Fibroblast of pulmonary artery (primary cell): Measurements from ENCODE around the gene PCYT1A.
"Not testable (repeated sequence)": the region's sequence is repeated elsewhere in the genome, so short reads cannot be mapped to it uniquely, and the experiment has no call there.

Source experiments
- DNase-seq: peaks from one replicate; pipeline ENCODE4 v3.0.0-alpha.2; 2010; ENCODE audit warnings: low read depth
- H3K4me3 ChIP-seq: replicated peaks from 2 replicates; pipeline ENCODE4 v1.5.1; 2011; ENCODE audit warnings: low read depth, mild to moderate bottlenecking, control low read depth, low read length, moderate library complexity
- TF ChIP-seq, protein P1 (sequence below): IDR thresholded peaks from 2 replicates; pipeline ENCODE4 v1.5.1; 2011; ENCODE audit warnings: mild to moderate bottlenecking, control low read depth, low read length, inconsistent platforms; ENCODE audit errors: missing control alignments

Gene PCYT1A

DNA sequence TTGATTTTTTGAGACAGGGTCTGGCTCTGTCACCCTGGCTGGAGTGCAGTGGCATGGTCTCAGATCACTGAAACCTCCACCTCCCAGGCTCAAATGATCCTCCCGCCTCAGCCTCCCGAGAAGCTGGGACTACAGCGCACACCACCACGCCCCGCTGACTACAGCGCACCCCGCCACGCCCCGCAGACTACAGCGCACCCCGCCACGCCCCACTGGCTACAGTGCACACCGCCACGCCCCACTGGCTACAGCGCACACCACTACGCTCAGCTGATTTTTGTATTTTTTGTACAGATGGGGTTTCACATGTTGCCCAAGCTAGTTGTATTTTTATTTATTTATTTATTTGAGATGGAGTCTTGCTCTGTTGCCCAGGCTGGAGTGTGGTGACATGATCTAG lies 35.6 kb downstream of the PCYT1A start:
- no peak overlapping the region for H3K4me3 ChIP-seq
- DNase-seq: no peak
- TF ChIP-seq, protein P1, sequence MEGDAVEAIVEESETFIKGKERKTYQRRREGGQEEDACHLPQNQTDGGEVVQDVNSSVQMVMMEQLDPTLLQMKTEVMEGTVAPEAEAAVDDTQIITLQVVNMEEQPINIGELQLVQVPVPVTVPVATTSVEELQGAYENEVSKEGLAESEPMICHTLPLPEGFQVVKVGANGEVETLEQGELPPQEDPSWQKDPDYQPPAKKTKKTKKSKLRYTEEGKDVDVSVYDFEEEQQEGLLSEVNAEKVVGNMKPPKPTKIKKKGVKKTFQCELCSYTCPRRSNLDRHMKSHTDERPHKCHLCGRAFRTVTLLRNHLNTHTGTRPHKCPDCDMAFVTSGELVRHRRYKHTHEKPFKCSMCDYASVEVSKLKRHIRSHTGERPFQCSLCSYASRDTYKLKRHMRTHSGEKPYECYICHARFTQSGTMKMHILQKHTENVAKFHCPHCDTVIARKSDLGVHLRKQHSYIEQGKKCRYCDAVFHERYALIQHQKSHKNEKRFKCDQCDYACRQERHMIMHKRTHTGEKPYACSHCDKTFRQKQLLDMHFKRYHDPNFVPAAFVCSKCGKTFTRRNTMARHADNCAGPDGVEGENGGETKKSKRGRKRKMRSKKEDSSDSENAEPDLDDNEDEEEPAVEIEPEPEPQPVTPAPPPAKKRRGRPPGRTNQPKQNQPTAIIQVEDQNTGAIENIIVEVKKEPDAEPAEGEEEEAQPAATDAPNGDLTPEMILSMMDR: no peak

DNA sequence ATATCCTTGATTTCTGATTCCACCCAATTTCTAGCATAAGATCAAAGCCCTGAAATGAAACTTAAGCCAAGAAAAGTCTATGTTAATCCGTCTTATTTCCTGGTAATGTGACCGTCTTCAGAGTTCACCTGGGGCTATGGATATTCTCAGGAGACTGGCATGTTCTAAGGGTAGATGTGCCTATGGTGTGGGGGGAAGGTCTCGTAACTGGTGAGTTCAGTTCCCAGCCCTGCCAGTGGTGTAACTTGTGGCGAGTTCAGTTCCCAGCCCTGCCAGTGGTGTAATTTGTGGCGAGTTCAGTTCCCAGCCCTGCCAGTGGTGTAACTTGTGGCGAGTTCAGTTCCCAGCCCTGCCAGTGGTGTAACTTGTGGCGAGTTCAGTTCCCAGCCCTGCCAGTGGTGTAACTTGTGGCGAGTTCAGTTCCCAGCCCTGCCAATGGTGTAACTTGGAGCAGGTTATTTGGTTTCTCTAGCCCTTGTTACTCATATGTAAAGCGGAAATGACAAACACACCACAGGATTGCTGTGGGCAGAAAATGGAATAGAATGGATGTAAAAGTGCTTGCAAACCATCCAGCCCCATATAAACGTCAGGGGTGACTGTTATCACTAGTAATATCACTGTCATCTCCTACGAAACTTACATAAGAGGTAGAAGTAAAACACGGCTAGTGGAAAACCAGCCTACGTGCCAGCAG lies 40.8 kb downstream of the PCYT1A start:
- TF ChIP-seq, protein P1: no peak
- no peak overlapping the region for H3K4me3 ChIP-seq
- peak; percentile 31 for DNase-seq

DNA sequence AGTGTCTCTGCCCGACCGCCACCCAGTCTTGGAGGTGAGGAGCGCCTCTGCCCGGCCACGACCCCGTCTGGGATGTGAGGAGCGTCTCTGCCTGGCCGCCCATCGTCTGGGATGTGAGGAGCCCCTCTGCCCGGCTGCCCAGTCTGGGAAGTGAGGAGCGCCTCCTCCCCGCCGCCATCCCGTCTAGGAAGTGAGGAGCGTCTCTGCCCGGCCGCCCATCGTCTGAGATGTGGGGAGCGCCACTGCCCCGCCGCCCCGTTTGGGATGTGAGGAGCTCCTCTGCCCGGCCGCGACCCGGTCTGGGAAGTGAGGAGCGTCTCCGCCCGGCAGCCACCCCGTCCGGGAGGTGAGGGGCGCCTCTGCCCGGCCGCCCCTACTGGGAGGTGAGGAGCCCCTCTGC lies 43.4 kb downstream of the PCYT1A start:
- H3K4me3 ChIP-seq, DNase-seq: not testable (repeated sequence)

DNA sequence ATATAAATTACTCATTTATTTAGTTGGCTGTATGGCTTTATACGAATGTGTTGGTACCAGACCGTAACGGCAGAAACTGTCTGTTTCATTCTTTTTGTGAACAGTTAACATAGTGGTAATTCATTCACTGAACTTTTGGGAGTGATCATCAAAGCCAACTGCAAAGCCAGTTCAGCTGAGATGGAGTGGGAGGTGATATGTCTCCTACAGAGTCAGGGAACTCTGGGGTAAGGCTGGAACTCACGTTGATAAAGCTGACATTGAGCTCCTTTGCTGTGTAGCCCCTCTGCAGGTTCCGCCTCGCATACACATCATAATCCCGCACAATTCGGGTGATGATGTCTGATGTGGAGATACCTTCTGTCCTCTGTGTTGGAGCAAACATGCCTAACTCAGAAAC lies 45.8 kb downstream of the PCYT1A start:
- TF ChIP-seq, protein P1: no peak
- DNase-seq: no peak
- no peak overlapping the region for H3K4me3 ChIP-seq

DNA sequence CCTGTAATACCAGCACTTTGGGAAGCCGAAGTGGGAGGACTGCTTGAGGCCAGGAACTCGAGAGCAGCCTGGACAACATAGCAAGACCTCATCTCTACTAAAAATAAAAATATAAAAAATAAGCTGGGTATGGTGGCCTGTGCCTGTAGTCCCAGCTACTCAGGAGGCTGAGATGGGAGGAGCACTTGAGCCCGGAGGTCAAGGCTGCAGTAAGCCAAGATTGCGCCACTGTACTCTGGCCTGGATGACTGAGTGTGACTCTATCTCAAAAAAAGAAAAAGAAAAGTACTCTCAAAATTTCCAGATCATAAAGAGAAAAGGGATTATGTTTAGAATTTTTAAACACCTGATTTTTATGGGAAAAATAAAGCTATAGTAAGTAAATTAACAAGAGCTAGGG lies 47.1 kb downstream of the PCYT1A start:
- no peak overlapping the region for H3K4me3 ChIP-seq
- no peak for DNase-seq
- TF ChIP-seq, protein P1: no peak

GRCh38 chr3:196238612-196239560 lies 48.6 kb downstream of the PCYT1A start:
- TF ChIP-seq, protein P1: no peak
- DNase-seq: no peak
- no peak overlapping the region for H3K4me3 ChIP-seq

DNA sequence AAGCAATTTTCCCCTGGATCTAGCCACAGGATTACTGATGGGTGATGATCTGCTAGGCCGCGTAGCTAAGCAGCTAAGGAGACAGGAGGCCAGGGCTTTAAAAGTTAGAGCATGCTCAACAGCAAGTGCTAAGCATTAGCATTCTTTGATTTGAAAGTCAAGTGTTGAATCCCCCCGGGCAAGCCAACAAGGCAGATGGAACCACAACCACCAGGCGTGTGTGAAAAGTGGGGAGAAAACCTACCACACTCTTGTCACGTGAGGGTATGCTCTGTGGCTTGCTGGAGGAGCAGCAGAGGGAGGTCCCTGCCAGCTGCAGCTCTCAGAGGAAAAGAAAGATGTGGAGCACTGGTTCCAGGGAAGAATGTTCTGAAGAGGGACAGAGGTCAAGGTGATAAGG lies 50.3 kb downstream of the PCYT1A start:
- no peak overlapping the region for H3K4me3 ChIP-seq
- TF ChIP-seq, protein P1: no peak
- DNase-seq: no peak
